Transverse colon (tissue), 4 donors: Measurements from ENCODE around the gene IGSF22.

ENCODE experiments used
- CTCF ChIP-seq, 5 experiments: fragments of 200-600 bp in 3 of 5; fragments of 450-650 bp in 2 of 5; sonication (generic) in 3 of 5; IDR thresholded peaks; 1 replicate in 2 of 5; 2 replicates in 3 of 5; pipeline ENCODE4 v1.5.1; 2016 to 2017; ENCODE audit warnings: antibody characterized with exemption in 5 of 5, inconsistent platforms in 3 of 5, mild to moderate bottlenecking in 2 of 5, moderate library complexity in 1 of 5
- EP300 ChIP-seq: sonication (generic); formaldehyde crosslinking; IDR thresholded peaks from one replicate; pipeline ENCODE4 v1.6.1; 2017; ENCODE audit warnings: antibody characterized with exemption, low read depth
- POLR2A ChIP-seq: fragments of 450-650 bp; IDR thresholded peaks from one replicate; pipeline ENCODE4 v1.6.1; 2016; ENCODE audit warnings: antibody characterized with exemption, mild to moderate bottlenecking, moderate library complexity
- POLR2AphosphoS5 ChIP-seq, 3 donors: sonication (generic); formaldehyde crosslinking; IDR thresholded peaks; one replicate each; pipeline ENCODE4 v1.6.1; 2016; ENCODE audit warnings: antibody characterized with exemption in 3 of 3

- TF ChIP-seq CTCF (IDR thresholded peaks at IDR 0.05), result no peak
- no peak for TF ChIP-seq EP300
- TF ChIP-seq POLR2A, result no peak
- no peak for TF ChIP-seq POLR2AphosphoS5 (IDR thresholded peaks at IDR 0.05)
These were observed 35.2 kb upstream of the IGSF22 start for GRCh38 chr11:18761144-18761543.
